ENCODE data around the gene ITPR1.

ITPR1 gene

GRCh38 chr3:4739289-4740236, 246.4 kb downstream of the ITPR1 start:
- no peak for DNase-seq

- DNase-seq: peak in 1 of 56 donors; percentile 11
These were observed 247.4 kb downstream of the ITPR1 start for GRCh38 chr3:4740397-4741105.

GRCh38 chr3:4741106-4741403, 247.9 kb downstream of the ITPR1 start:
- no peak for DNase-seq

GRCh38 chr3:4741404-4742307, 248.5 kb downstream of the ITPR1 start:
- peak in 2 of 56 donors; percentile 22 to 52 for DNase-seq

- DNase-seq: no peak
These were observed 249.2 kb downstream of the ITPR1 start for GRCh38 chr3:4742359-4742758.

- no peak for DNase-seq
These were observed 250.2 kb downstream of the ITPR1 start for GRCh38 chr3:4743371-4743770.

GRCh38 chr3:4744405-4745234, 251.5 kb downstream of the ITPR1 start:
- no peak for DNase-seq

- no peak for DNase-seq
These were observed 252.1 kb downstream of the ITPR1 start for GRCh38 chr3:4745235-4745610.

GRCh38 chr3:4746241-4746958, 253.3 kb downstream of the ITPR1 start:
- no peak for DNase-seq

GRCh38 chr3:4748127-4748526, 255.0 kb downstream of the ITPR1 start:
- no peak for DNase-seq

- peak in 8 of 56 donors; percentile 12 to 61 (median 19) for DNase-seq
These were observed 255.7 kb downstream of the ITPR1 start for GRCh38 chr3:4748701-4749378.

GRCh38 chr3:4749567-4750002, 256.4 kb downstream of the ITPR1 start:
- no peak for DNase-seq

- peak in 36 of 56 donors; percentile 4 to 81 (median 39) for DNase-seq
These were observed 257.3 kb downstream of the ITPR1 start for GRCh38 chr3:4750306-4750968.

GRCh38 chr3:4751029-4751501, 257.9 kb downstream of the ITPR1 start:
- DNase-seq: no peak

- DNase-seq: peak in 1 of 56 donors; percentile 16
These were observed 258.5 kb downstream of the ITPR1 start for GRCh38 chr3:4751502-4752101.

GRCh38 chr3:4752201-4753072, 259.3 kb downstream of the ITPR1 start:
- peak in 2 of 56 donors; percentile 8 to 14 for DNase-seq

- no peak for DNase-seq
These were observed 260.0 kb downstream of the ITPR1 start for GRCh38 chr3:4753073-4753691.
